ENCODE measurements around the gene YY1.

GRCh38 chr14:100325958-100326357 lies 87.0 kb downstream of the YY1 start:
- TF ChIP-seq CTCF (conservative IDR thresholded peaks at IDR 0.05) (no peak), ZFX (IDR thresholded peaks at IDR 0.05) (no peak)

All from C4-2B (cell line).